Articular chondrocyte of knee joint (primary cell): ENCODE measurements around the gene HMGB1. TPM values are rescaled to one million over a fixed set of nuclear protein-coding genes. Genes with fewer than 3 reads are reported as not detected.

Experiments
- total RNA-seq: library from RNA; depleted of rRNA; stranded (reverse); fragments of >200 nt; gene quantifications from 2 replicates; pipeline ENCODE4 v1.2.3, GENCODE V29; 2012

The HMGB1 gene
- 260 and 279 TPM in 2 replicates for total RNA-seq

GRCh38 chr13:30465593-30466357 is at the start of gene HMGB1:
Gene HMGB1 (minus strand): TSS chr13:30465936. CDS start chr13:30463680, 2,256 bp downstream.

GRCh38 chr13:30422054-30422839 is 43.5 kb downstream of the HMGB1 start, which contains the start of gene UBE2L5:
Gene UBE2L5 (plus strand): TSS chr13:30422493. CDS start chr13:30427991, 5,498 bp downstream.

Other genes with a start within 250 kb of the HMGB1 start
- gene KATNAL1, start 158.4 kb downstream of the HMGB1 start, total RNA-seq = 30.8 and 50.4 TPM in 2 replicates
- gene UBE2L5, start 43.4 kb downstream of the HMGB1 start, total RNA-seq = 0.78 TPM in 1 of 2 replicates, not detected in the other
- 22.5 and 29.9 TPM in 2 replicates for gene USPL1, start 152.0 kb upstream of the HMGB1 start, total RNA-seq